GM19395 (cell line): ENCODE data around the gene UVSSA.

Experiments used
- ATAC-seq: cut with Tn5 transposase; IDR thresholded peaks from one replicate; pipeline ENCODE4 v1.9.1; 2021; ENCODE audit warnings: mild to moderate bottlenecking, moderate library complexity; ENCODE audit not compliant: unreplicated experiment

The UVSSA gene

GRCh38 chr4:1345903-1346780, 866 bp upstream of the UVSSA start:
- ATAC-seq: peak; percentile 30

- ATAC-seq: peak; percentile 40
These were observed 429 bp downstream of the UVSSA start for GRCh38 chr4:1347410-1347864.

- ATAC-seq: no peak
These were observed 1.1 kb downstream of the UVSSA start for GRCh38 chr4:1348014-1348513.

- ATAC-seq: no peak
These were observed 1.7 kb downstream of the UVSSA start for GRCh38 chr4:1348746-1349145.

GRCh38 chr4:1349359-1350168, 2.6 kb downstream of the UVSSA start:
- ATAC-seq: no peak

- no peak for ATAC-seq
These were observed 3.1 kb downstream of the UVSSA start for GRCh38 chr4:1350169-1350520.

- ATAC-seq: no peak
These were observed 5.0 kb downstream of the UVSSA start for GRCh38 chr4:1351854-1352566.

GRCh38 chr4:1352567-1352900, 5.5 kb downstream of the UVSSA start:
- ATAC-seq: no peak

- ATAC-seq: no peak
These were observed 6.4 kb downstream of the UVSSA start for GRCh38 chr4:1353186-1354055.

GRCh38 chr4:1354136-1354982, 7.4 kb downstream of the UVSSA start:
- ATAC-seq: no peak

GRCh38 chr4:1354983-1355275, 7.9 kb downstream of the UVSSA start:
- ATAC-seq: no peak

- ATAC-seq: no peak
These were observed 8.4 kb downstream of the UVSSA start for GRCh38 chr4:1355378-1355777.

- ATAC-seq: no peak
These were observed 9.4 kb downstream of the UVSSA start for GRCh38 chr4:1356181-1356998.

- ATAC-seq: no peak
These were observed 10.6 kb downstream of the UVSSA start for GRCh38 chr4:1357356-1358248.

- ATAC-seq: no peak
These were observed 11.6 kb downstream of the UVSSA start for GRCh38 chr4:1358421-1359143.

- no peak for ATAC-seq
These were observed 12.1 kb downstream of the UVSSA start for GRCh38 chr4:1359144-1359501.

- ATAC-seq: no peak
These were observed 13.0 kb downstream of the UVSSA start for GRCh38 chr4:1359976-1360375.
